GM19468 (cell line): ENCODE data around the gene SOWAHA.
A peak's percentile ranks its signal among the peaks of the same experiment; 100 is the strongest.
"Not testable (repeated sequence)": the region's sequence is repeated elsewhere in the genome, so short reads cannot be mapped to it uniquely, and the experiment has no call there.

Experiments
- ATAC-seq: cut with Tn5 transposase; IDR thresholded peaks from one replicate; pipeline ENCODE4 v1.9.1; 2021; ENCODE audit warnings: mild to moderate bottlenecking, moderate library complexity, moderate number of reproducible peaks; ENCODE audit not compliant: unreplicated experiment; ENCODE audit errors: extremely low read depth

The SOWAHA gene

DNA sequence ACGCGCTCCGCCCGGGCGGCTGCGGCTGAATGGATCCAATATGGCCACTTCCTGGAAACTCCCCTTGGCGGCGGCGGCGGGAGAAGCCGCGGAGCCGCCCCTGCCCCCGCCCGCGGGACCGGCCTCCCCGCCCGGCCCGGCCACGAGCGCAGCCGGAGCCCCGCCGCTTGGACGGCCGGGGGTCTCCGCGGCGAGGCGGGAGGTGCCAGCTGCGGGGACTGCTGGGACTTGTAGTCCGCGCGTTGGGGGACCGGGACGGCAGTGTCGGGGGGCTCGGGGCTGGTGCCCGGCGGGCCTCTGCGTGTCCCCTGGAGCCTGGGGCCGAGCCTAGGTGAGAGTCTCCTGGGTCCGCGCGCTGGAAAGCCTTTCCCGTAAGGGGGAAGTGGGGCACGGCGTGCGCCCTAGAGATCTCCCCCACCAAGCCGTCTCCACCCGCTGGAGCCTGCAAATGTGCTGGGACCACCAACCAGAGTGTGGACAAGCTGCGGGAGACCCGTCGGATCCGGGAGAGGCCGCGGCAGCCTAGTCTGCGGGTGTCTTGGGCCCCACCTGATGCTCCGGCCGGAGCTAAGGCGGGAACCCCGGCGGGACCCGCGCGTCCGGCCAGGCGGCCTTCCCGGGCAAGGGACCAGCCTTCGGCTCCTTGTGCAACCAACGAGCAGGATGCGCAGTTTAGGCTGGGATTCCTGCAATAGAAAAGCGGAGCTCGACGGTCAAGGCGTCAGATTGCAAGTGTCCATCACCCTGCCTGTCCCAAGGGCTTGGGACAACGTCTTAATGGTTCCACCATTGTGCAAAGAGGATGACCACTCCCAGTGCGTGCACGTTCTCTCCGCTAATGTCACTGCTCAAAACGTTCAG is 35.7 kb upstream of the SOWAHA start, which contains the start of gene SEPTIN8:
SEPTIN8 (minus strand) TSS at position 31 of the 861 bp plus-strand sequence. CDS start 102 bp downstream, outside the sequence.
- ATAC-seq: peak; percentile 55

DNA sequence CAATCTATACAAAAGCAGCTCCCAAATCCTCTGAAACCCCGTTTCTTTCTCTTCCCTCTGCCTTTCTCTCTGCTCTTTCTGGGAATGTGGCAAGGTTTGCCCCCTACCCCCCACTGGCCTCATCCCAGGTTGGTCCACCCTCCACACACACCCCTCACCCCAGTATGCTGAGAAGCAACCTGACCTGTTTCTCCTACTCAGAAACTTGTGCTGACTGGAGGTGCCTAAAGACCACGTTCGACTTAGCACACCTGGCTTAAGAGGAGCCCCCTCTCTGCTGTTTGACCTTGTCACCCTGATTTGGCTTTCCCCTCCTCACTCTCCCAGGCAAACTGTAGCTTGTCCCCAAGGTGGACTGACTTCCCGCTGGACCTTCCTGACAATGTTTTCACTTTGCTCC is 35.0 kb upstream of the SOWAHA start:
- ATAC-seq: no peak

DNA sequence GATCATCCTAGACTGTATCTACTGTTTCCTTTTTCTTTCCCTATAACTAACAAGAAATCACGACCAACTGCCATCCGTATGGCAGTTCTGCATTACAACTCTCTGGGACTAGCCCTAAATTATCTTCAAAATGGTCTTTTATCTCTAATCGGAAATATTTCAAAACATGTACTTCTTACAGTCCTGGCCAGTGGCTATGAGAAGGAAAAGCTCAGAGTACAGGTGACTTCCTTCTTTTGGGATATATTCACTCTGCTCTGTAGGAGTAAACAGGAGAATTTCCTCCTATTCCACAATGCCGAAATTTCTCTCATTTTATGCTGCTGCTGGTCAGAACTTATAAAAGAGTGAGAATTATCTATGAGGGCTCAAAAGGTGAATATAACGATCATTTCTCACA is 34.2 kb upstream of the SOWAHA start:
- ATAC-seq: no peak

DNA sequence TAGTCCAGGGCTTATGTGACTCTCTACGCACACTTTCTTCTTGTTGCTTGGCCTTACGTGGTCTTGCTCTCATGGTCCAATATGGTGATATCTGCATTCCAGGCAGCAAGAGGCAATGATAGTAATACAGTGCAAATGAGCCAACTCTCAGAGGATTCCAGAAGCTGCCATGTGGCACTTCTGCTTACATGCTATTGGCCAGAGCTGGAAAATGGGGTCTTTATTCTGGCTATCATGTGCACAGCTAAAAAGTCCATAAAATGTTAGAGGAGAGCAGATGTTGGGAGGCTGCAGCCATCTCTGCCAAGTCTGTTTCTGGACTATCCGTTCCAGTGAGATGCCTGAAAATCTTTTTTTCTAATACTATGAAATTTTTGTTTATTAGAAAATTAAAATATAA is 33.1 kb upstream of the SOWAHA start:
- no peak for ATAC-seq

DNA sequence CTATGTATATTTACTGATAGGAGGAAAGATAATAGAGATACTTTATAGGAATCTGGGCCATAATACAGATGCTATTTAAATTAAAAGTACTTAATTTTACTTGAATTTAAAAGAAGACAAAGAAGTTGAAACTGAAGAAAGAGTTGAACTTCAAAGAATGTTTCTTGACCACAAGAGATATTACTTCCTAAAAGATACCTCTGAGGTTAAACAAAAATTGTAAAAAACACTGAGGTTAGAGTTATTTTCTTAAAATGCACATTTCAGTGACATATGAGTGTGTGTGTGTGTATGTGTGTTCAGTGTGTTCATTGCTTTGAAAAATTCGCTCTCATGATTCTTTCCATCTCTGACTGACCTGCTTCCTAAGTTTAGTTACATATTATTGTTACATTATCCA is 32.5 kb upstream of the SOWAHA start:
- ATAC-seq: no peak

DNA sequence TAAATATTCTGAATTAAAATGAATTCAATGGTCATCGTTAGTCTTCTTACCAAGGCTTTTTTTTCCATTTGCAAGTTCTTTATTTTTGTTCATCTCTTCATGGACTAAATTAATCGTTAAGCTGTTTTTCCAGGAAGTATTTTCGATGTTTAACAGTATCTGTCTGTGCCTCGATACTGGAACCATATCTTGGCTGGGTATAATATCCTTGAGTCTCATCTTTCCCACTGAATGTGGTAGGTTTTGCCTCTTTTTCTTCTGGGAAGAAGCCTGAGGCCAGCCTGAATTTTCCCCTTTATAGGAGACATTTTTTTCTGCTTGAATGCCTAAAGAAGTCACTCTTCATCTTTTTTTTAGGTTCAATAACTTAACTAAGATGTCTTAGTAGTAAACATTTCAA is 32.1 kb upstream of the SOWAHA start:
- no peak for ATAC-seq

DNA sequence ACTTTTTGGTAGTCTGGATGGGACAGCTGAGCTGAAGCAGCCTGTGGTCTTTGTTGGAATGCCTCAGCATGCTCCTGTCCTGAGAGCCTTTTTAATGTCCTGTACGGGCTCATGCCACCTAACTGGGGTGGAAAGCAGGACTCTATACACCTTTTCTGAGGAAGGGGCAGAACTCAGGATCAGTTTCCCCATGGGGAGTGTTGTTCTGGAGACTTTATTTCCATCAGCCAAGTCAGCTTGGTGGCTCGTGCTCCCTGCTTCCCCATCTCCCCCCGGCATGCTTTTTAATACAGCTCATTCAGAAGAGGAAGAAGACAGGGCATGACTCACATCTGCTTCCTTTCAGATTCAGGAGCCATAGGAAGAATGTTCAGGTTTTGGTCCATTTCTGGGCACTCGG is 31.0 kb upstream of the SOWAHA start:
- ATAC-seq: no peak

DNA sequence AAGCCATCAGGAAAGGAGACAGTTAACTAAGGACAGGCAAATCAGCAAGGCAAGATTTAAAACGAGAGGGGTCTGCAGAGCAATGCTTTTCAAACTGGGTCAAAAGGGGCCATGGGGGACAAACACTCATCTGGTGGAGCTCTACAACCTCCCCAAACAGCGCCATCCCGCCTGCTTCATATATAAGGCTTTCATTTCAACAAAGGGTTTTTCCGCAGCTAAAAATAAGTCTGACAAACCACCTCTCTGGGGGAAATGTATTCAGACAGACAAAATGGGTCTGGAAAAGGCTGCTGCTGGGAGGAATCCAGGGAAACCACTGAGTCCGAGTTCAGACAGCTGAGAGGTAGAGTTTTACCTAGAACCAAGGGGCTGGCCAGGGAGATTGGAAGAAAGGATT is 27.7 kb upstream of the SOWAHA start:
- ATAC-seq: no peak

DNA sequence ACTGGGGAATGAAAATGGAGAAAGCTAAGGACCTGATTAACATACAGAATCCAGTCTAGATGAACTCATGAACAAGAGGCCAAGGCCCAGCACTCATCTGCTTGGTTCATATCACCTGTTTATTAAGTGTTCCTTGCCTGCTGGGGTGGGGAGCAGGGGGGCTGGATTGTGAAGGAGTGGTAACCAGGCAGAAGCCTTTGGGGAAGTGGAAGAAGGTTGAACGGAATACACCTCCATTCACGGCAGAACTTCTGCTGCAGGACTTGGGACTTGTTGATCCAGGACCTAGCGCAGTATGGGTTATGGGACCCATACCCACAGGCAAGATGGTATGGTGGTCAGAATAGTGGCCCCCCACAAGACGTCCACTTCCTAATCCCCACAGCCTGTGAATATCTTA is 27.2 kb upstream of the SOWAHA start:
- ATAC-seq: no peak

DNA sequence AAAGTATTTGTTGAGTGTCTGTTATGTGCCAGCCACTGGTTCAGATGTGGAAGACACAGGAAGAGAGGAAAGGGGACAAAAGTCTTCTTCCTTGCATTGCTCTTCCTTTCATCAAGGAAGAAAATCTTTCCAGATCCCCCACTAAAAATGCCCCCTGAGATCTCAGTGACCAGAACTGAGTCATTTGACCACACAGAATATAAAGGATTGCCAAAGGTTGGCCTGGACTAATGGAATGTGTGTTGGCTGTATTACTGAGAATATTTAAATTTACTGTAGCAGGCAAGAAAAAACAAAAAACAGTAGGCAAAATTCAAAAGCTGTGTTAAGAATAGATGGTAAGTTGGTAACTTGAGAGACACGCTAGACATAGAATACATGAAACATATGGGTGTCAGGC is 26.0 kb upstream of the SOWAHA start:
- no peak for ATAC-seq

DNA sequence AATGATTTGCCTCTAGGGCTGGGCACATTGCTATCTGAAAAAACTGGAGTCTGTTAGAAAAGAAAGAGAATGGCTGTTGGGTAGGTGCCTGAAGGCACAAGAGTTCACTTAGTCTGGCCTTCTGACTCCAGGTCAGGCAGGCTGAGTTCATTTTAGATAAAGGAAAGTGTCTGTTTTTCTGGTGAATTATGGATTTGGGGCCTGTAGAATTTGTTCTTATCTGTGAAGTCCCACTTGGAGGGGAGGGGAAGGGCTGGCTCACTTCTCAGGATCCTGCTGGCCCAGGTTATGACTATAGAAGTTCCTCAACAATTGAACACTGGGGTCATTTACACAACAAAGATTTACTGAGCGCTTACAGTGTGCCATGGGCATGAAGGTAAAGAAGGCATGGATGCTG is 24.6 kb upstream of the SOWAHA start:
- no peak for ATAC-seq

DNA sequence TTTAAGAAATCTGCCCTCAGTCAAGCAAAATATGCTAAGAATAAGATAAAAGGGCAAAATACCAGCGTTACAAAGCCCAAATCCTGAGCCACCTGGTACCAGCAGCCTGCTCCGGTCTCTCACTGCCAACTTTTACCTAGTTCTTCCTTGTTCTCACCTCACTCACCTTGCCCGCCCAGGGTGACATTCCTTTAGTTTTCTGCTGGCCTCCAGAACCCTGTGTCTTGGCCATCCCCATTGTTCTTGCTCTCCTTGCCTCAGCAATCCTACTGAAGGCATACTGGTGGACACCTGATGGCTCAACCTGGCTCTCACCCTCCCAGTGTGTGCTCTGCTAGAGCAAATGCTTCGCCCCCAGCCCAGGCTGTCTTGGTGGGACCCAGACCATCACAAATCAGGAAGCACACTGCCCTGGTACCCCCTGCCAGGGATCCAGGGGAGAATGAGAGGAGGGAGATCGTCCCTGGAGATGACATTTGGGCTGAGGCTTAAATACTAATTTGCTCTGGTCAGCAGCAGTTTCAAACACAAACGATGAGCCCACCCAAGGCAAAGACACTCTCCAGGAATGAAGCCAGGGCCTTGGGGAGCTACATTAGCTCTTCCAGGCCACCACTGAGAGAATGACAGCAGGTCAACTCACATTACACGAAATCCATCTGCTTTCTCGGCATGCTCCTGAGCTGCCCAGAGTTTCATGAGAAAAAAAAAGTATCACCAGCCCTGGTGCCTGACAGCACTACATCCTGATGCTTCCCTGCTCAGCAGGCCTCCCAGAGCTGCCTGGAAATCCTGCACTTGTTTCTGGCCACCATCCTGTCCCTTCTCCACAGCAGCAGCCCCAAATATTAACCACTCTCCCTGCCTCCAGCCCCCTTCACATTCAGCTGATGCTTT is 23.9 kb upstream of the SOWAHA start:
- no peak for ATAC-seq

DNA sequence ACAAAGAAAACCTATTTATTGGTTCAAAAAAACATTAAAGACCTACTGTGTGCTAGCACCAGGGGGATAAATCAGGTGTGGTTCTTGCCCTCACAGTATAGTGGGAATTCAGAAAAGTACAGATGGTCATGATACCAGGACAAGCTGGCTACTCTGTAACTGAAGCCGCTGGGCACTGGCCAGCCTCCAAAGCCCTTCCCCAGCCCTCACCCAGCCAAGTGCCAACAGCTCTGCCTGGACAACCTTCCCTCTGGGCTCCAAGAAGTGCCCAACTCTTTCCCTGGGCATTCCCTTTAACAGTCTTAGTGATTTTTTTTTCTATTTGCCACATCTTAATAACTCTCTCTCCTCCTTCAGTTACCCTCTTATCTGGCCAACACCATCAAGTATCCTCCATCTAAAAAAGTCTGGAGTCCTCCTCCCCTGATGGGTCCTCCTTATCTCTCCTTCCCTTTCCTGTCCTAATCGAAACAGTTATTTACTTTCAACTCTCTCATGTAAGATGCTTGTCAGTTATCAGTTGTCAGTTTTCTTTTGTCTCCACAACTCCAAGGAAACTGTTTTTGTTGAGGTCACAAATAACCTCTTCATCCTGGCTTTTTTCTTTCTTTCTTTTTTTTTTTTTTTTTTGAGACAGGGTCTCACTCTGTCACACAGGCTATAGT is 22.8 kb upstream of the SOWAHA start:
- no peak for ATAC-seq

DNA sequence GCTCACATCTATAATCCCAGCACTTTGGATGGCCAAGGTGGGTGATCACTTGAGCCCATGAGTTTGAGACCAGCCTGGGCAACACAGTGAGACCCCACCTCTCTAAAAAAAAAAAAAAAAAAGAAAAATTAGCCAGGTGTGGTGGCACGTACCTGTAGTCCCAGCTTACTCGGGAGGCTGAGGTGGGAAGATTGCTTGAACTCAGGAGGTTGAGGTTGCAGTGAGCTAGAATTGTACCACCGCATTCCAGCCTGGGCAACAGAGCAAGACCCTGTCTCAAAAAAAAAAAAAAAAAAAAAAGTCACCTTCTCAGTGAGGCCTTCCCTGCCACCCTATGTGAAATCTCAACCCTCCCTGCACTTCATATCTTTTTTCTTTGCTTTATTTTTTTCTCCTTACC is 22.1 kb upstream of the SOWAHA start:
- no peak for ATAC-seq

DNA sequence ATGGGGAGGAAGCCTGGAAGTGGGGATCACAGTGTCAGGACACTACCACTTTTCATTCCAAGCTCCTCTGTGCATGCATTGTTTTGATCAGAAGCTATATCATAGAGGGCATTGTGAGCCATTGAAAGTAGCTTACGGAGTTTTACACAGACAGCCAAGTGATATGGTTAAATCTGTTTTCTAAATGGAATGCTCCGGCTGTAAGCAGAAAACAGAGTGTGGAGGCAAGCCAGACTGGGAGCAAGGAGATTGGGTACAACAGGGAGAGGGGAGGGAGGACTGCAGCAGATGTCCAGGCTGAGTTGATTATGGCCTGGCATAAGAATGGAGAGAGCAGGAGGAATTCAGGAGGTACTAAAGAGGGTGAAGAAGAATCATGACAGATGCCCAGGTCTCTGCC is 15.5 kb upstream of the SOWAHA start:
- no peak for ATAC-seq

DNA sequence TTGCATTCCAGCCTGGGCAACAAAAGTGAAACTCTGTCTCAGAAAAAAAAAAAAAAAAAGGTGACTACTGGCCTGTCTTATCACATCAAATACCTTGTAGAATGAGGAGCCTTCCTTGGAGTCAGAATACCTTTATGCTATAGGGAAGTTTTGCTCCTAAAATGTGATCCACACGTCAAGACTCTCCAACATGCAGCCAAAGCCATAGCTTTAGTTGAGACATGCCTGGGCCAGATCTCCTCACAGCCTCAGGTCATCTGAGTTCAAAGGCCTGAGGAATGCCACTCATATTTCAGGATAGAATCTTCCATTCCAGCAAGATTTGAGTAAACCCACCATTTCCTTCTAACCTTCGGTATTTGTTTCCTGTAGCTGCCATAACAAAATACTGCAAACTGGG is 13.7 kb upstream of the SOWAHA start:
- ATAC-seq: no peak

DNA sequence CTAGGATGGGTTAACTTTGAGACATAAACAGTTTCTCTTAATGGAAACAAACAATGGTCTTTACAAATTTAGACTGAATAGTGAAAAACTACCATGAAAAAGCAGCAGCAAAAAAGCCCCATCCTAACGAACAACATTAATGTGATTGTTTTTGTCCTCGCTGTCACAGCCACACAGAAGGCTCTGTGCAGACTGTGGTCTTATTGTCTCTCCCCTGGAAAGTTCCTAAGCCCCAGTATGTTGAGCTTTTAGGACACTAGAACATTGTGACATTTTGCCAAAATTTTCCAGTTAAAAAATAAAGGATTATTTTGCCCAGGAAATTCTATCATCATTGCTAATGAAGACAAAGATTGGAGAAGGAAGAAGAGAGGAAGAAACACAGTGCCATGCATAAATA is 12.6 kb upstream of the SOWAHA start:
- no peak for ATAC-seq

DNA sequence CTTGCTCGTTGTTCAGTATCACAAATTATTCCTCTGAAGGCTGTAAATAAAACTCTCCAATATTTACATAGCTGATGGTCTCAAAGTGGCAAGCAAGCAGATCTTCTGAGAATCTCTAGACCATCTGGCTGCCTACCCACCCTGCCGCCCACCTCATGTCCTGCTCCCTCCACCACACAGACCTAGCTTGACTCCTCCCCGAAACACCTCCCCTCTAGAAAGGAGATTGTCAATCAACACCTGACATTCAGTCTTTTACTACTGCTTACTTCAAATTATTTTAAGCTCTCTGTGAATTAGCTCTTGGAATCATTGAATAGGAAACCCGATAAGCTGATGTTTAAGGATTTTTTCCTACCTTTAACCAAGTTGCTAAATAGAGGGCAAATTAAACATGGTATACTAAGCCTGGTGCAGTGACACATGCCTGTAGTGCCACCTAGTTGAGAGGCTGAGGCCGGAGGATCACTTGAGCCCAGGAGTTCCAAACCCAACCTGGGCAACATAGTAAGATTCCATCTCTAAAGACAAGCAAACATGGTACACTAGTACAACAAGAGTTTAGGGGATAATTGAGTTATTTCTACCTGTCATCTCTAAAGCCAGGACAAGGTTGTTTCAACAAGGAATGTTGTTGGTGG is 10.9 kb upstream of the SOWAHA start:
- ATAC-seq: no peak

DNA sequence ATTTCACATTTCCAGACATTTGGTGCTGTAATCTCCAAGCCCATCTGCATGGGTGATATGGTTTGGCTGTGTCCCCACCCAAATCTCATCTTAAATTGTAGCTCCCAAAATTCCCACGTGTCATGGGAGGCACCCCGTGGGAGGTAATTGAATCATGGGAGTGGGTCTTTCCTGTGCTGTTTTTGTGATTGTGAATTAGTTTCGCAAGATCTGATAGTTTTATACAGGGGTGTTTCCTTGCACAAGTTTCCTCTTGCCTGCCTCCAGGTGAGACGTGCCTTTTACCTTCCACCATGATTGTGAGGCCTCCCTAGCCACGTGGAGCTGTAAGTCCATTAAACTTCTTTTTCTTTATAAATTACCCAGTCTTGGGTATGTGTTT is 10.4 kb upstream of the SOWAHA start:
- ATAC-seq: not testable (repeated sequence)

DNA sequence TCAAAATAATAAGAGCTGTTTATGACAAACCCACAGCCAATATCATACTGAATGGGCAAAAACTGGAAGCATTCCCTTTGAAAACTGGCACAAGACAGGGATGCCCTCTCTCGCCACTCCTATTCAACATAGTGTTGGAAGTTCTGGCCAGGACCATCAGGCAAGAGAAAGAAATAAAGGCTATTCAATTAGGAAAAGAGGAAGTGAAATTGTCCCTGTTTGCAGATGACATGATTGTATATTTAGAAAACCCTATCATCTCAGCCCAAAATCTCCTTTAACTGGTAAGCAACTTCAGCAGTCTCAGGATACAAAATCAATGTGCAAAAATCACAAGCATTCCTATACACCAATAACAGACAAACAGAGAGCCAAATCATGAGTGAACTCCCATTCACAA is 8.9 kb upstream of the SOWAHA start:
- ATAC-seq: not testable (repeated sequence)
